GM19099 (cell line): ENCODE measurements around the gene ISG20.

ENCODE experiments used
- POLR2A ChIP-seq: IDR thresholded peaks from 3 replicates; pipeline ENCODE4 v1.6.1; 2011; ENCODE audit warnings: low read depth; ENCODE audit not compliant: insufficient read length; ENCODE audit errors: extremely low read depth

The ISG20 gene

GRCh38 chr15:88638626-88639372 is at the start of gene ISG20:
Gene ISG20 (plus strand): TSS chr15:88639016. CDS start chr15:88639367, 351 bp downstream.
- TF ChIP-seq POLR2A: peak; percentile 97

GRCh38 chr15:88590759-88591158 is 48.1 kb upstream of the ISG20 start:
- no peak for TF ChIP-seq POLR2A

GRCh38 chr15:88591384-88591783 is 47.4 kb upstream of the ISG20 start:
- no peak for TF ChIP-seq POLR2A

- no peak for TF ChIP-seq POLR2A
Measured at GRCh38 chr15:88603885-88604284, 34.9 kb upstream of the ISG20 start.

- TF ChIP-seq POLR2A: no peak
Measured at GRCh38 chr15:88604381-88605188, 34.2 kb upstream of the ISG20 start.

GRCh38 chr15:88605189-88606069 is 33.4 kb upstream of the ISG20 start:
- no peak for TF ChIP-seq POLR2A

GRCh38 chr15:88606070-88606794 is 32.6 kb upstream of the ISG20 start:
- no peak for TF ChIP-seq POLR2A

- no peak for TF ChIP-seq POLR2A
Measured at GRCh38 chr15:88607951-88608350, 30.9 kb upstream of the ISG20 start.

- no peak for TF ChIP-seq POLR2A
Measured at GRCh38 chr15:88608607-88609181, 30.1 kb upstream of the ISG20 start.

GRCh38 chr15:88609344-88610090 is 29.3 kb upstream of the ISG20 start:
- no peak for TF ChIP-seq POLR2A

- TF ChIP-seq POLR2A: no peak
Measured at GRCh38 chr15:88610701-88611231, 28.1 kb upstream of the ISG20 start.

GRCh38 chr15:88612186-88612796 is 26.5 kb upstream of the ISG20 start:
- no peak for TF ChIP-seq POLR2A
